Measurements from ENCODE around the gene CRADD. TPM values are rescaled to one million over a fixed set of nuclear protein-coding genes. Genes with fewer than 3 reads are reported as not detected.

Gene CRADD
- total RNA-seq, 2 experiments from 2014 or later: 5.8 to 9.2 TPM

GRCh38 chr12:93706387-93706786 lies 29.2 kb downstream of the CRADD start:
- no peaks in the 10 kb centered on the region for H3K27me3 ChIP-seq (ENCODE audit: control insufficient read depth in 1 of 2, insufficient read depth in 2 of 2, low read length in 2 of 2)
- ATAC-seq (ENCODE audit: poor library complexity): no peak
- Mint-ChIP-seq H3K9me3 (peaks cover 16% of the 10 kb centered on the region), H3K4me1 (ENCODE audit: low read depth) (peaks cover 41% of the 10 kb centered on the region), H3K27ac (no peak overlapping the region), H3K4me3 (no peak overlapping the region), H3K27me3 (no peaks in the 10 kb centered on the region), H3K36me3 (ENCODE audit: low read depth) (peaks cover 48% of the 10 kb centered on the region)
- H3K4me1 ChIP-seq (ENCODE audit: insufficient read depth, low read length): peaks cover under 1% of the 10 kb centered on the region
- intact Hi-C loops (cut with DNase I, micrococcal nuclease): no loop called here
- CTCF ChIA-PET: no interaction called here
- no peak overlapping the region for H3K27ac ChIP-seq (ENCODE audit: low read depth in 1 of 2, low read length in 2 of 2)
- H3K4me3 ChIP-seq (ENCODE audit: low read length): no peak overlapping the region
- DNase-seq: no peak
- POLR2A ChIA-PET: no interaction called here
- TF ChIP-seq CTCF (IDR thresholded peaks at IDR 0.05): no peak
- peaks cover 7 to 8% of the 10 kb centered on the region in 2 experiments for H3K9me3 ChIP-seq (ENCODE audit: control insufficient read depth in 1 of 2, insufficient read depth in 1 of 2, low read length in 2 of 2)
- H3K36me3 ChIP-seq (ENCODE audit: insufficient read depth, low read length): no peaks in the 10 kb centered on the region

- intact Hi-C loops (cut with DNase I, micrococcal nuclease): no loop called here
- H3K4me1 Mint-ChIP-seq (ENCODE audit: low read depth): peaks cover 38% of the 10 kb centered on the region
- H3K9me3 Mint-ChIP-seq: peaks cover 16% of the 10 kb centered on the region
- ChIA-PET CTCF (no interaction called here), POLR2A (no interaction called here)
- no peak for DNase-seq
- no peak overlapping the region for H3K27ac Mint-ChIP-seq
- H3K27me3 Mint-ChIP-seq: no peaks in the 10 kb centered on the region
- Histone ChIP-seq H3K4me3 (ENCODE audit: low read length) (no peak overlapping the region), H3K4me1 (ENCODE audit: insufficient read depth, low read length) (no peaks in the 10 kb centered on the region), H3K27me3 (ENCODE audit: control insufficient read depth in 1 of 2, insufficient read depth in 2 of 2, low read length in 2 of 2) (no peaks in the 10 kb centered on the region), H3K36me3 (ENCODE audit: insufficient read depth, low read length) (no peaks in the 10 kb centered on the region), H3K27ac (ENCODE audit: low read depth in 1 of 2, low read length in 2 of 2) (no peak overlapping the region), H3K9me3 (ENCODE audit: control insufficient read depth in 1 of 2, insufficient read depth in 1 of 2, low read length in 2 of 2) (peaks cover 7 to 8% of the 10 kb centered on the region in 2 experiments)
- no peak for ATAC-seq (ENCODE audit: poor library complexity)
- no peak for TF ChIP-seq CTCF (IDR thresholded peaks at IDR 0.05)
- H3K4me3 Mint-ChIP-seq: no peak overlapping the region
- peaks cover 50% of the 10 kb centered on the region for H3K36me3 Mint-ChIP-seq (ENCODE audit: low read depth)
These were observed 29.6 kb downstream of the CRADD start for GRCh38 chr12:93706824-93707223.

- Mint-ChIP-seq H3K4me3 (no peak overlapping the region), H3K36me3 (ENCODE audit: low read depth) (peaks cover 50% of the 10 kb centered on the region), H3K27ac (no peak overlapping the region), H3K4me1 (ENCODE audit: low read depth) (peaks cover 28% of the 10 kb centered on the region), H3K9me3 (peaks cover 16% of the 10 kb centered on the region), H3K27me3 (no peaks in the 10 kb centered on the region)
- no peak for ATAC-seq (ENCODE audit: poor library complexity)
- intact Hi-C loops (cut with DNase I, micrococcal nuclease): no loop called here
- POLR2A ChIA-PET: no interaction called here
- no peak for DNase-seq
- H3K27ac ChIP-seq (ENCODE audit: low read depth in 1 of 2, low read length in 2 of 2): no peak overlapping the region
- CTCF ChIA-PET: no interaction called here
- no peaks in the 10 kb centered on the region for H3K4me1 ChIP-seq (ENCODE audit: insufficient read depth, low read length)
- H3K36me3 ChIP-seq (ENCODE audit: insufficient read depth, low read length): no peaks in the 10 kb centered on the region
- H3K27me3 ChIP-seq (ENCODE audit: control insufficient read depth in 1 of 2, insufficient read depth in 2 of 2, low read length in 2 of 2): no peaks in the 10 kb centered on the region
- TF ChIP-seq CTCF (IDR thresholded peaks at IDR 0.05): no peak
- no peak overlapping the region for H3K4me3 ChIP-seq (ENCODE audit: low read length)
- H3K9me3 ChIP-seq (ENCODE audit: control insufficient read depth in 1 of 2, insufficient read depth in 1 of 2, low read length in 2 of 2): peaks cover 7 to 8% of the 10 kb centered on the region in 2 experiments
These were observed 30.7 kb downstream of the CRADD start for GRCh38 chr12:93707836-93708235.

Measured in CD4-positive, alpha-beta T cell (primary cell).